Adrenal gland (tissue), 5 donors: Measurements from ENCODE around the gene ARHGAP25.

Experiments used
- CTCF ChIP-seq, 6 experiments: fragments of 450-650 bp in 4 of 6; fragments of 200-600 bp in 2 of 6; sonication (generic) in 1 of 6; IDR thresholded peaks; 1 replicate in 5 of 6; 2 replicates in 1 of 6; pipeline versions ENCODE4 v1.5.1 to v1.8.0; 2016 to 2021; ENCODE audit warnings: antibody characterized with exemption in 6 of 6, mild to moderate bottlenecking in 2 of 6, moderate library complexity in 1 of 6
- POLR2A ChIP-seq, 2 donors: fragments of 450-650 bp; IDR thresholded peaks; one replicate each; pipeline ENCODE4 v1.6.1; 2017; ENCODE audit warnings: antibody characterized with exemption in 2 of 2, mild to moderate bottlenecking in 2 of 2, moderate library complexity in 1 of 2
- donor health status: DM: no; HTN: no; CAD: no.

- TF ChIP-seq POLR2A (IDR thresholded peaks at IDR 0.05) (no peak), CTCF (IDR thresholded peaks at IDR 0.05) (no peak)
Measured at GRCh38 chr2:68744366-68744912, 9.8 kb downstream of the ARHGAP25 start.
